ENCODE results near the gene C16orf46.

DNA sequence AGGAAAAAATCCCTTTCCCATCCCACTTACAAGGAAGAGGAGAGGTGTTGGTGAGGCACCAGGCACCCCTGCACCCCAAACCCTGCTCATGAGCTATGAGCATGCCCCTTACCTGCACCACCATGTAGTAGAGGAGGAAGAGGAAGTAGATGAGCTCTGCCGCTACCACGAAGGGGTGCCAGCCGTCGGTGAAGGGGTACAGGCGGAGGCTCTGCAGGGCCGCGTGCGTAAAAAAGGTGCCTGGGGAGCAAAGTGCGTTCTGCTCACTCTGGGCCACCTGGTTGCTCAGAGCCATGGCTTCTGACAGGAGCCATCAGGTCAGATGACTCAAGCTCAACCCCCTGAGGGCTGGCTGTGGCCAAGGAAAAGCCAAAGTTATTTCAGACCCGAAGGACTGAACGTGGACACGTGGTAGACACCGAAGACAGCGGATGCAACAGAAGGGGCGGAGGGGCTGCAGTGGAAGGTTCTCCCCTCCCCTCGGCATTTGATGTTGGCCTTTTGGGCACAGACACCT lies 44.5 kb upstream of the C16orf46 start:
- TF ChIP-seq, protein P1, sequence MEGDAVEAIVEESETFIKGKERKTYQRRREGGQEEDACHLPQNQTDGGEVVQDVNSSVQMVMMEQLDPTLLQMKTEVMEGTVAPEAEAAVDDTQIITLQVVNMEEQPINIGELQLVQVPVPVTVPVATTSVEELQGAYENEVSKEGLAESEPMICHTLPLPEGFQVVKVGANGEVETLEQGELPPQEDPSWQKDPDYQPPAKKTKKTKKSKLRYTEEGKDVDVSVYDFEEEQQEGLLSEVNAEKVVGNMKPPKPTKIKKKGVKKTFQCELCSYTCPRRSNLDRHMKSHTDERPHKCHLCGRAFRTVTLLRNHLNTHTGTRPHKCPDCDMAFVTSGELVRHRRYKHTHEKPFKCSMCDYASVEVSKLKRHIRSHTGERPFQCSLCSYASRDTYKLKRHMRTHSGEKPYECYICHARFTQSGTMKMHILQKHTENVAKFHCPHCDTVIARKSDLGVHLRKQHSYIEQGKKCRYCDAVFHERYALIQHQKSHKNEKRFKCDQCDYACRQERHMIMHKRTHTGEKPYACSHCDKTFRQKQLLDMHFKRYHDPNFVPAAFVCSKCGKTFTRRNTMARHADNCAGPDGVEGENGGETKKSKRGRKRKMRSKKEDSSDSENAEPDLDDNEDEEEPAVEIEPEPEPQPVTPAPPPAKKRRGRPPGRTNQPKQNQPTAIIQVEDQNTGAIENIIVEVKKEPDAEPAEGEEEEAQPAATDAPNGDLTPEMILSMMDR (IDR thresholded peaks at IDR 0.05) = no peak
- no peak for TF ChIP-seq ZFX (IDR thresholded peaks at IDR 0.05; ENCODE audit: borderline replicate concordance)
